ENCODE data around the gene NRF1. TPM values are rescaled to one million over a fixed set of nuclear protein-coding genes. Genes with fewer than 3 reads are reported as not detected.

NRF1 gene
- total and polyA plus RNA-seq, 10 of the 15 experiments (the other 5 are each of a cell fraction or from before 2014, with no cell fraction given), result 3.5 to 23.1 (median 13.5) TPM

DNA sequence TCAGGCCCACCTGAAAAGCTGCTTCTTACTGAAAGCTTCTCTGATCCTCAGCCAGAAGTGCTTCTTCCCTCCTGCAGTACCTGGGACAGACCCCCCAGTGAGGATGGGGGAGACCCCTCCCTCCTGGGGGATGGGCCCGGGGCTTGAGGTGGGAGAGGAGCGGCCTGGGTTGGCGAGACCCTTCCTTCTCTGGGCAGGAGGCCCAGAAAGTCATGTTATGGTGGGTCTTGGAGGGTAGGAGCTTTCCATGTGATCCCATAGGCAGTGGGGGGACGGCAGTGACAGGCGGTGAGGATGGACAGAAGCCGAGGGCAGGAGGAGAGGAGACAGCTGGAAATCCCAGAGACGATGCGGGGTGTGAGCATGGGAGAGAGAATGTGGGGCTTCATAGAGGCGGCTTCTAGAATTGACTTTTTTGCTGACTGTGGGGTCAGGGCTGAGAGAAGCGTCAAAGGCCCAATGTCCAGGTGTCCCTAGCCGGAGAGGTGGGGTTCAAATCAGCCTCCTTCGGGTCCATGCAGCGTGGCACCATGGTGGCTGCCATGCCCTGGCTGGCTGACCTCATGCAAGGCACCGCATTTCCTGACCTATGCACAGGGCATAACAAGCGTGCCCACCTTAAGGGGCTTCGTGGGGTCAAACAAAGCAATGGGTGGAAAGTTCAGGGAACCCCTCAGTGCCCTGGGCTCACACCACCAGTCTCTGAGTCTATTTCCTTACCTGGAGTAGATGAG lies 187.3 kb downstream of the NRF1 start:
- intact Hi-C loops (cut with micrococcal nuclease; ENCODE audit: unreplicated experiment) (no loop called here), in situ Hi-C loops (cut with MboI) (no loop called here)
- no peak for DNase-seq (ENCODE audit: low read depth, low spot score)
- H3K4me1 ChIP-seq (ENCODE audit: control insufficient read depth, insufficient read depth, low read length), result no peaks in the 10 kb centered on the region
- no peak overlapping the region for H3K4me3 ChIP-seq
- H3K9ac ChIP-seq (ENCODE audit: control insufficient read depth, insufficient read depth, low read length), result no peak overlapping the region
- H3K4me2 ChIP-seq (ENCODE audit: control insufficient read depth, insufficient read depth), result no peak overlapping the region
- FAIRE-seq, result no peak
- BruUV-seq (replicated peaks), result no TSS peak
- POLR2A ChIA-PET, result no interaction called here
- H2AFZ ChIP-seq (ENCODE audit: control insufficient read depth, low read depth, low read length), result no peak overlapping the region
- SMC1A ChIA-PET (ENCODE audit: uncharacterized antibody, unreplicated experiment), result no interaction called here
- no peak for ATAC-seq
- CTCF ChIA-PET, result no interaction called here
- H4K20me1 ChIP-seq (ENCODE audit: control insufficient read depth, insufficient read depth), result no peaks in the 10 kb centered on the region
- H3K36me3 ChIP-seq (ENCODE audit: control insufficient read depth in 2 of 2, insufficient read depth in 2 of 2, low read length in 1 of 2), result no peaks in the 10 kb centered on the region
- H3K27ac ChIP-seq (ENCODE audit: control insufficient read depth, insufficient read depth), result no peak overlapping the region
- H3K79me2 ChIP-seq (ENCODE audit: control insufficient read depth, insufficient read depth, low read length), result no peaks in the 10 kb centered on the region
- WGBS (ENCODE audit: insufficient coverage, insufficient replicate concordance, low lambda C conversion rate, missing lambda C conversion rate), result 52% methylated on average over 16 of the region's 16 CpGs
- no peaks in the 10 kb centered on the region; a peak in 3 of 4 replicates for H3K27me3 ChIP-seq (replicated peaks in 1 of 2; ENCODE audit: control insufficient read depth in 2 of 2, insufficient read depth in 2 of 2, low read length in 1 of 2)
- RAD21 ChIA-PET (ENCODE audit: unreplicated experiment), result no interaction called here
- TF ChIP-seq CBX3 (IDR thresholded peaks at IDR 0.05; ENCODE audit: borderline replicate concordance, low read depth), result no peak
- no peak for TF ChIP-seq MTA3 (IDR thresholded peaks at IDR 0.05; ENCODE audit: borderline replicate concordance, low read length)
- no peak for TF ChIP-seq KLF5 (IDR thresholded peaks at IDR 0.05; ENCODE audit: partially characterized antibody)
- TF ChIP-seq POLR2AphosphoS5 (IDR thresholded peaks at IDR 0.05; ENCODE audit: low read length), result no peak
- no peak for TF ChIP-seq YBX1 (IDR thresholded peaks at IDR 0.05)
- no peak for TF ChIP-seq TCF12 (IDR thresholded peaks at IDR 0.05; ENCODE audit: low read depth, low read length)
- TF ChIP-seq ASH2L (IDR thresholded peaks at IDR 0.05; ENCODE audit: borderline replicate concordance, low read depth), result no peak
- TF ChIP-seq BACH1 (IDR thresholded peaks at IDR 0.05; ENCODE audit: borderline replicate concordance), result no peak
- no peak for TF ChIP-seq CEBPB (IDR thresholded peaks at IDR 0.05; ENCODE audit: borderline replicate concordance in 1 of 2, low read depth in 2 of 2, low read length in 2 of 2)
- no peak for TF ChIP-seq EGR1 (IDR thresholded peaks at IDR 0.05; ENCODE audit: borderline replicate concordance in 1 of 2, low read depth in 2 of 2, low read length in 2 of 2)
- no peak for TF ChIP-seq RELB (IDR thresholded peaks at IDR 0.05; ENCODE audit: low read depth)
- TF ChIP-seq, protein P1, sequence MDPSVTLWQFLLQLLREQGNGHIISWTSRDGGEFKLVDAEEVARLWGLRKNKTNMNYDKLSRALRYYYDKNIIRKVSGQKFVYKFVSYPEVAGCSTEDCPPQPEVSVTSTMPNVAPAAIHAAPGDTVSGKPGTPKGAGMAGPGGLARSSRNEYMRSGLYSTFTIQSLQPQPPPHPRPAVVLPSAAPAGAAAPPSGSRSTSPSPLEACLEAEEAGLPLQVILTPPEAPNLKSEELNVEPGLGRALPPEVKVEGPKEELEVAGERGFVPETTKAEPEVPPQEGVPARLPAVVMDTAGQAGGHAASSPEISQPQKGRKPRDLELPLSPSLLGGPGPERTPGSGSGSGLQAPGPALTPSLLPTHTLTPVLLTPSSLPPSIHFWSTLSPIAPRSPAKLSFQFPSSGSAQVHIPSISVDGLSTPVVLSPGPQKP (IDR thresholded peaks at IDR 0.05; ENCODE audit: low read depth, low read length), result no peak
- no peak for TF ChIP-seq RUNX3 (IDR thresholded peaks at IDR 0.05; ENCODE audit: low read length)
- TF ChIP-seq SREBF1 (IDR thresholded peaks at IDR 0.05; ENCODE audit: low read length), result no peak
- TF ChIP-seq SRF (IDR thresholded peaks at IDR 0.05; ENCODE audit: low read depth in 2 of 2, low read length in 2 of 2), result no peak
- H3K9me3 ChIP-seq (replicated peaks; ENCODE audit: control insufficient read depth, insufficient read depth, low read length), result no peaks in the 10 kb centered on the region
